NCI-H1048 (cell line): ENCODE data around the gene ZNF511.

Experiments
- DNase-seq: peaks from one replicate; lab custom pipeline; 2025; lab: John Stamatoyannopoulos, UW

ZNF511 gene

DNA sequence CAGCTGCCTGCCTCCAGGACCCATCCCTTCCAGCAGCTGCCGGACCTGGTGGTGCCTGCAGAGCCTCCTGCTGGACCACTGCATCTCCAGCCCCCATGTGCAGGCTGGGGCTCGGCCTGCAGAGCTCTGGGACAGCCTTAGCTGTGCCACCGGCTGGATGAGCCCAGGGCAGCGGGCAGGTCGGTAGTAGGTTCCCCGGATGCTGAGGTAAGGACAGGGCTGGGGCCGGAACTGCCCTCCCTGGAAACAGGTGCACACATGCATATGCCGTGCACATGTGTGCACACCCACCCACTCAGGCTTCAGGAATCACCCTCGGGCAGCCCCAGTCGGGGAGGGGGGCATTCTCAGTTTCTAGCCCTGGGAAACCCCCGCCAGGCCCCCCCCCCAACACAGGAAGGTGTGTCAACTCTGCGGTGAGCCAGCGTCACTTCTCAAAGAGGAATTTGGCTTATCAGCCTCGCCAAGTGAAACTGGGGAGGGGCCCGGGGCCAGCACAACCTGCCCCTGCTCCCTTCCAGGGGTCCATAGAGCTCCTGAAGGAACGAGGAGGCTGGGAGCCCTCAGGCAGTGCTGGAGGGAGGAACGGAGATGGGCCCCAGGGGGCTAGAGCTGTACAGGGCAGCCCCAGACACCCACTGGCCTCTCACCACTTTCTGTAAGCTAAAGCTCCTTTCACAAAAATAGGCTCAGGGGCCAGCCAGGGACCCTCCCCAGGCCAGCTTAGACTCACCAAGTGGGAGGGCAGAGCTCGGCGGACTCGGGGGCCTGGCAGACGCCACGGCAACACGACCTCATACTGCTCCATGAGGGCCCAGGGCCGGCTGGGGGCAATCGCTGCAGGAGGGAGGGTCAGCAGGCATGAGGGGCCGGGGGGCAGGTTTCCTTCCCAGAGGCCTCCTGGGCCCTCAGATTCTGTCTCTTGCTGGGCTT is 33.7 kb upstream of the ZNF511 start:
- DNase-seq: no peak

DNA sequence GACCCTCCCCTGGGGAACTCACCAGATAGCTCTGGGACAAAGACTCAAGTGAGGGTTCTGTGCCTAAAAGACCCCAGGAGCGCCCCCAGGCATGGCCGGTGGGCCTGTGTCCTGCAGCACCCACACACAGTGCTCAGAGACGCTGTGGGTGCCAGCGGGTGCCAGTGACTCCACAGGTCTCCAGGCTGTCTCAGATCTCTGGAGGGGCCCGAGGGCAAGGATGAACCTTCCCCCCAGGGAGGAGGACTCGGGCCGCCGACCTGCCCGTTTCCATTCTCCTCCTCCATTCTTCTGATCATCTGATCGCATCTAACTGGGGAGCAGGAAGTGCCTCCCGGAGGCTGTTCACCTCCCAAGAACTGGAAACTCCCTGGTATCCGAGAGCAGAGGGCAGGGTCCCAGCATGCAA is 33.0 kb upstream of the ZNF511 start:
- DNase-seq: no peak

DNA sequence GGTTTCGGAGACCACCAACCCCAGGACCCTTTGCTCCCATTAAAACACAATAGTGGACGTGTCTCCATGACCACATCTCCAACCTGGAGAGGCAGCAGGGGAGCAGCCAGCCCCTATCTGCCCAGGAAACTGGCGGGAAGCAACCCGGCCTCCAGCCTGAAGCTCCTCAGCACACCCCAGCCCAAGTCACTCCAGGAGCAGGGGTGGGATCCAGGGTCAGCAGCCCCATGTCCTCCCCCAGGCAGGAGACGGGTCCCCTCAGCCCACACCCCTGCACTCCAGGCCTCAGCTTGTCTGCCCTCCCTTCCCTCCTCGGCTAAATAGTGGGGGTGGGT is 32.6 kb upstream of the ZNF511 start:
- DNase-seq: no peak

DNA sequence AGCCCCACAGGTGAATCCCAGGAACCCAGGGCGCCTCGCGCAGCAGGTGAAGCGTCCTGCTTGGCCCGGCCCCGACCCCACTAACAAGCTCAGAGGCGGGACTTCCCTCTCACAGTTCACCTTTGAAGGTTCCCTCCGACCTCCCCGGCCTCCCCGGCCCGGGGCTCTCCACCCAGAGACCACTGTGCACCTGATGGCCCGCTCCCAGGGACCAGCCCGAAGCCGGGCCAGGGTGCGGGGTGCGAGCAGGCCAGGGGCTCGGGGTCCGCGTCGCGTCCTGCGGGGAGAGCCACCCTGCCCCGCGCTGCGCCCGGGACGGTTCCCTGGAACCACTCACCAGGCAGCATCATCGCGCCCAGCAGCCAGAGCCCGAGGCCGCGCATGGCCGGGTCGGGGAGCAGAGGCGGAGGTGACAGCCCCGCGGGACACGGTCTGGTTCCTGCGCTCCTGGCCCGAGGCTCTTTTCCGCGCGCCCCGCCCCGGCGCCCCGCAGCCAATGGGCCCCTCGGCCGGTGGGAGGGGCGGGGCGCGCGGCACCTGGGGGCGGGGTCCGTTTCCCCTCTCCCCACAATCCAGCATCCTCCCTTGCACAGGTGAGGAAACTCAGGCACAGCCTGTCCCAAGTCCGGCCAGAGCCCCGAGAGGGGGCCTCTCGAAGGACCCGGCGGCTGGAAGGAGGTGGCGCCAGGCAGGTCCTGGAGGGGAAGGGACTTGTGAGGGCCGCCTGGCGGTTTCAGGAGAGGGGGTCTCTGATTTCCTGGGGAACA is 32.1 kb upstream of the ZNF511 start, which contains the start of gene ADAM8:
Gene ADAM8, minus strand, starts transcription at position 434 of the 767 bp plus-strand sequence. Its CDS starts 51 bp downstream, at position 383.
- no peak for DNase-seq

DNA sequence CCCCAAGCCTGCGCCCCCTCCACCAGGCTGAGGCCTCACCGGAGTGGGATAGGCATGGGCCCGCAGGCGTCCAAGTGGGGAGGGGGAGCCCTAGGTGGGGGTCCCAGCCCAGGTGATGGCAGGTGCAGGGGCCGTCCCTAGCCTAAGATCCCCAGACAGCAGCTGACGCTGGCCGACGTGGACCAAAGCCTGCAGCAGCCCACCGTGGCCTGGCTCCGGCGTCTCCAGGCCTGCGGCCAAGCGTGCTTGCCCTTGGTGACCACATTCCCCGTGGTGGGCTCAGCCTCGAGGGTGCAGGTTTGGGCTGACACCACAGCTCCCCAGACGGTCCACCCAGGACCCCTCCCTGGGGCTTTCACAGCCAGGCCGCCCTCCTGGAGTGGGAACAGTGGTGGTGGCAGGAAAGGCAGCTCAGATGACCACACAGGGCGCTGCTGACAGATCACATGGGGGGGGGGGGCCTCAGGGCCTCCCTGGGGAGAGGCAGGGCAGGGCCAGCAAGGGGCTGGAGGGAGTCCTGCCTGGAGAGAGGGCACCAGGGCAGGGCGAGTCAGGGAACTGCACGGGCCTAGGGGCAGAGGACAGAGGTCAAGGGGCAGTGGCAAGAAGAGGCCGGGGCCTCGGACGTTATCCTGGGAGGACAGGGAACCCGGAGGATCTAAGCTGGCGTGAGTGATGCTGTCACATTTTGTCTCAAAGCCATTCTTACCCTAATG is 31.3 kb upstream of the ZNF511 start:
- no peak for DNase-seq

DNA sequence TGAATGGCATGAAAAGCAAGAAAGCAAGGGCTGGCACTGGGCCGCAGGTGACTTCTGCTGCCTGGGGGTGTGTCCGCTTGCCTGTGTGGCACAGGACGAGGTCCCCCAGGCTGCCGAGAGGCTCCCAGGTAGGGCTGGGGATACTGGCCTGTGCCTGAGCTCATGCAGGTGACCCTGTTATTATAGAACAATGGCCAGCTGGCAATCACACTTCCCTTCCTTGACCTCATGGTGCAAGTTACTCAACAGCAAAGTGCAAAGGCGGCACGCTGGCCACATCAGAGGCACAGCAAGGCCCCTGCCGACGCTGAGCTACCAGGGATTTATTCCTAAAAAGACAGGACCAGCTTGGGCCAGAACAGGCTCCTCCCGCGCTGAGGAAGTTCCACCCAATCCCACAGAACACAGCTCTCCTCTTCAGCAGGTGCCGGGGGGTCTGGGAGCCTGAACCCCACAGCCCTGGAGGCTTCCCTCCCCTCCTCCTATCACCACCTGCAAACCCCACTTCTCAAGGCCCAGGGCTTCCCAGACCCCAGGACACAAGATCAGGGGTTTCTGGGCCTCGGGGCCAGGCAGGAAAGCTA is 30.6 kb upstream of the ZNF511 start:
- DNase-seq: no peak

DNA sequence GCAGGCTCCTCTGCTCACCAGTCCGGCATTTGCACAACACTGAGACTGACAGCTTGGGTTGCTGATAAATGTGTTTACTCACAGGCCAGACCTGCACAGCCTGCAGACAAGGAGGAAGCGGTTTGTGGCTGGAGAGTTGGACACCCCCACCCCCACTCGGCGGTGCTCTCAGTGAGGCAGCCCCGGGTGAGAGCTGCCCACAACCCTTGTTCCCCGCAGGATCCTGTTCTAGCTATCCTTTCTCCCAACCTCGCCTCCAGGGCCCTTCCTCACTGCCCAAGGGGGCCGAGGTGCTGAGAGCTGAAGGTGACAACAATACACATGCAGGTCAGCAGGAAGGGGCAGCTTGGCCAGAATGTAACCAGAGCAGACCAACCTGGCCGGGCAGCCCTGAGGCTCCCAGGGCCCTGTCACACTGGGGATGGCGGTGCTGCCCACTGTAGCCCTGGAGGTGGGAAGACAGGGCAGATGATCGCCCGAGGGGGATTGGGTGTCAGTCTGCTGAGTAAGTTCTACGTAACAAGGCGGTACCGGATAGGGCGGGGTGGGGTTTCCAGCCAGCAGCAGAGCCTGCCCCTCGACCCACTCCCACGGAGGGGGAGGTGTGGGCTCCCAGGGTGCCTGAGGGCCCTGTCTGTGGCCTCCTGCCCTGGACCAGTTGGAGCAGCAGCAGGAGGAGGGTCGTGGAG is 30.0 kb upstream of the ZNF511 start:
- DNase-seq: no peak

DNA sequence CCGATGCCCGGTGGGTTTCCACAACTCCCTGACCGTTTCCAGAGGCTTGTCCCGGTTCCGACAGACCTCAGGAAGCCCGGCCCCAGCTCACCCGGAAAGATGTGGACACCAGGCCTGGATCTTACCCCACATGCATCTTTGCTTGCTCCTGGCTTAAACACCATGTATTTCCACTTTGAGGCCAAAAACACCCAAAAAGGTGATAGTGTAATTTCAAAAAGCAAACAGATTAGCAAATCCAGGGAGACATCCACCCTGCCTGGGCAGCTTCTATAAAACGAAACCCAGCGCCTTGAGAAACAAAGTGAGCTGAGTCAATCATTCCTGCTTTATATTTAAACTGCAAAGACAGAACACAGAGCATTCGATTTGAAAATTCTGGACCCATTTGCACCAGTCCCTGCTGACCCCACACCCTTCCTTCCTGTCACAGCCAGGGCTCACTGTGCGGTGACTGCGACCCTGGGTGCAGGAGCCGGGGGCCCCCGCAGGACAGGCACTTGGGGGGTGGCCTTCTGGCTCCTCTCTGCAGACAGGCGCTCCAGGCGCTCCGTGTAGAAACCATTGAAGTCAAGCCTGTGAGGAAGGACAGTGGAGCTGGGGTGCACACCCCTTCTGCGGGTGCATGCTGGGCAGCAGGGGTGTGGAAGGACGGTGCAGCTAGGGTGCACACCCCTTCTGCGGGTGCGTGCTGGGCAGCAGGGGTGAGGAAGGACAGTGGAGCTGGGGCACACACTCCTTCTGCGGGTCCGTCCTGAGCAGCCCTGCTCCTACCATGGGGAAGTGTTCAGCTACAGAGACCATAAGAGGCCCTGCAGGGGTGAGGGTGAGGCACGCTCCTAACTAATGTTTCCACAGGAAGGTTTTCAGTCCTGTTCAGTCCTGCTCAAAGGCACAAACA is 29.1 kb upstream of the ZNF511 start:
- DNase-seq: no peak

DNA sequence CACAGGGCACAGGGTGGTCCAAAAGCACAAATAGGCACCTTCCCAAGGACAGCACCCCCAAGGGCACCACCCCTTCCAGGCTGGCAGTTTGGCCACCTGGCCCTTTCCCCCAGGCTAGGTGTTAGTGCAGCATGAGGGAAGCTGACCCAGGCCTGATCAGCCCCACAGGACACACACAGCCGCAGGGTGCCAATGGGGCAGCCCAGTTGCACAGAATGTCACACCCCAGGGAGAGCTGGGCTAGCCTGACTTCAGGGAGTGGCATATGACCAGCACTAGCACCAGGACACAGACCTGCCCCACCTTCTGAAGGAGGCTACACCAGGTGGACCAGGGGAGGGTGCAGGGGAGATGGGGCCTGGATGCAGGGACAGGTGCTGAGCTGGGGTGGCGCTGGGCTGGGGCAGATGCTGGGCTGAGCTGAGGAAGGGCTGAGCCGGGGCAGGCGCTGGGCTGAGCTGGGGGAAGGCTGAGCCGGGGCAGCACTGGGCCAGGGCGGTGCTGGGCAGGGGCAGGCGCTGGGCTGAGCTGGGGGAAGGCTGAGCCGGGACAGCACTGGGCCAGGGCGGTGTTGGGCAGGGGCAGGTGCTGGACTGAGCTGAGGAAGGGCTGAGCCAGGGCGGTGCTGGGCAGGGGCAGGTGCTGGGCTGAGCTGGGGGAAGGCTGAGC is 28.2 kb upstream of the ZNF511 start:
- no peak for DNase-seq

DNA sequence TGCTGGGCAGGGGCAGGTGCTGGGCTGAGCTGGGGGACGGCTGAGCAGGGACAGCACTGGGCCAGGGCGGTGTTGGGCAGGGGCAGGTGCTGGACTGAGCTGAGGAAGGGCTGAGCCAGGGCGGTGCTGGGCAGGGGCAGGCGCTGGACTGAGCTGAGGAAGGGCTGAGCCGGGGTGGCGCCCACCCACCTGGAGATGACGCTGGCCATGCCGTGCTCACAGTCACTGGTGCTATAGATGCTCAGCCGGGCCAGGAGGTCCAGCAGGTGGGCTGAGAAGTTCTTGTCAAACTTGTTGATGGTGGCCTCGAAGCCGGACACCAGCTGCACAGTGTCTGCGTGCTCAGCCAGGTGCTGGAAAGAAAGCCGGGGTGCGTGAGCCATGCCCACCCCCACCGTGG is 27.6 kb upstream of the ZNF511 start:
- no peak for DNase-seq

DNA sequence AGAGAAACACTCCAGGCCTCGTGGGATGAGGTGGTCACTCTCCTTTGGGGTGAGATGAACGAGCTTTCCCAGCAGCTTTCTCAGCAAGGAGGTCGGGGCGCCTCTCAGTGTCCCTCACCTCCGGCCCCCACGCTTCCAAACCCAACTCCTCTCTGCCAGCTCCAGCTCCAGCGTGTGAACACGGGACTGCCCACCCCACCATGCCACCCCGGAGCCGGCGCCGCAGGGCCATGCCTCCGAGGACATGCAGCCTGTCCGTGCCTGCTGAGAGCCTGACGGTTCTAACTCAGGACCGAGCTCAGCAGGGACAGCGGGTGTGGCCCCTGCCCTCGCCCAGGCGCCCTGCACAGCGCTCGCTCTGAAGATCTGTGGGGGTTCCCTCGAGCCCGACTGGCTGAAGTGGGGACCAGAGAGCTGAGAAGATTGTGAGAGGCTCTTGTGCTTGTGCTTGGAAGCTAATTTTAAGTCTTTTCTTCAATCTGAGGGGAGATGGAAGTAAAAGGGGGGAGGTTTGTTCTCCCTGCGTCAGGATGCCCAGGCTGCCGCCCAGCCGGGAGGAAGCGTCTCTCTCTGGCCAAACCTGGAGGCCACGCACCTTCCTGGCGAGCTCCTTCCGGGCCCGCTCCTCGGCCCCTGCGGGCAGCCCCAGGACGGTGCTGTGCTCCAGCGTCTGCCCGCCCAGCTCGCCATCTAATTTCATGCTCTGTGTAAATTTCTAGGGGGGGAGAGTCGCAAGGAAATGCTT is 26.9 kb upstream of the ZNF511 start:
- DNase-seq: no peak

DNA sequence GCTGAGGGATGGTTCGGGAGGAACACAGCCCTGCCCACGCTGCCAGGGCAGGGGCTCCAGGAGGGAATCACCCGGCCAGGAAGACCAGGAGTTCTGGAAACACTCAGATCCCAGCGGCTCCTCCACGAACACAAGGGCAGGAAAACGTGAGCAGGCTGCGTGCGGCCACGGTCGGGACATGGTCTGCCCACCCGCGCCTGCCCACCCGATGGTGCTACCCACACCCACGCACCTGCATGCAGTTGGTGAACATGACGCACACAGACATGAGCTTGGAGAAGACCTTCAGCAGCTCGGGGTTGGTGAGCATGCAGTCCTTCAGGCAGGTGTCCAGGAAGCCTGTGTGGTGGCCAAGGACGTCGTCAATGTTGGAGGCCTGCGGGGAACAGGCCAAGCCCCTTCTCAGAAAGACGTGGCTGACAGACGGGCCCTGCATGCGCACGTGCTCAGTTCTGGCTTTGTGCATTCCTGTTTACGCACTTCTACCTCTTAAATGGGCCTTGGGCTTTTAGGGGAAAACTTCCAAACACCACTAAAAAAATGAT is 25.8 kb upstream of the ZNF511 start:
- no peak for DNase-seq

DNA sequence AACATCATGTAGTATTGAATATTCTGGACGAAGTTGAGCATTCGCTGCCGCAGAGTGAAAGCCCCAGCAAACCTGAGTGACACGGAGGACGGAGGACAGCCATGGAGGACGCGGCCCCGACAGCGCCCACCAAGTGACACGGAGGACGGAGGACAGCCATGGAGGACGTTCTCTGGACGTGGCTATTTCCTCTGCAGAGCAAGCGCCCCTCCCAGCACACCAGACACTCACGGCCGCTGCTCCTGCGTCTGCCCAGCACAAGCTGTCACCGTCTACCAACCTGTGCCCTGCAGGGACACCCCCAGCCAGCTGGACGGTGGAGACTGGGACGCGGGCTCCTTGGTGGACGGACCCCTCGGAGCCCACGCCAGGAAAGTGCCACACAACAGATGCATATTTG is 24.8 kb upstream of the ZNF511 start:
- DNase-seq: no peak

DNA sequence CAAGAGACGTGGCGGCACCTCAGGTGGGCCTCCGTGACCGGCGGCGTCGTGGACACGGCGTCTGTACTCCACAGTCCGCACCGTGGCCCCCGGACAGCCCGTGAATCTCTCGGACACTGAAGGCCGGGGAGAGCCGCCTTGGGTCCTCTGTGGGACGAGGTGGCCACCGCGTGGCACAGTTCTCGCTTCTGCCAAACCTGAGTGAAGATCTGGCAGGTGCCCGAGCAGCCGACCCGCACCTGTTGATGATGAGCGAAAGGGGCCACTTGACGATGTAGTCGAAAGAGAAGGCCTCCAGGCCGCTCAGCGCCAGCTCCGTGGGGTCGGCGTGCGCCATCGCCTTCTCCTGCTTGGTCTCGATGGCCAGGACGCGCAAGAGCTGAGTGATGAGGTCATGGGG is 23.5 kb upstream of the ZNF511 start:
- DNase-seq: no peak

DNA sequence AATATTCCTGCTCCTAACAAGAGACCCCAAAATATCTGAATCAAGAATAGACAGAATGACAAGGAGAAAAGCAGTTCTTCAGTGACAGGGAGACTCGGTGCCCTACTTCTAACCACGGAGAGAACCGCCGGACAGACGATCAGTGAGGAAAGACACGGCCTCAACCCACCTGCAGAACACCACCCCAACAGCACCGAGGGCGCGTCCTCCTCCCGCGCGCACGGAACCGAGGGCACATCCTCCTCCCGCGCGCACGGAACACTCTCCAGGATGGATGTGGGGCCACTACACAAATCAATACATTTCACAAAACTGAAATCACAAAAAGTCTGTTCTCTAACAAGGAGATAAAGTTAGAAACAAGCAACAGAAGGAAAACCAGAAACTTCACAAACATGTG is 22.3 kb upstream of the ZNF511 start:
- DNase-seq: no peak

DNA sequence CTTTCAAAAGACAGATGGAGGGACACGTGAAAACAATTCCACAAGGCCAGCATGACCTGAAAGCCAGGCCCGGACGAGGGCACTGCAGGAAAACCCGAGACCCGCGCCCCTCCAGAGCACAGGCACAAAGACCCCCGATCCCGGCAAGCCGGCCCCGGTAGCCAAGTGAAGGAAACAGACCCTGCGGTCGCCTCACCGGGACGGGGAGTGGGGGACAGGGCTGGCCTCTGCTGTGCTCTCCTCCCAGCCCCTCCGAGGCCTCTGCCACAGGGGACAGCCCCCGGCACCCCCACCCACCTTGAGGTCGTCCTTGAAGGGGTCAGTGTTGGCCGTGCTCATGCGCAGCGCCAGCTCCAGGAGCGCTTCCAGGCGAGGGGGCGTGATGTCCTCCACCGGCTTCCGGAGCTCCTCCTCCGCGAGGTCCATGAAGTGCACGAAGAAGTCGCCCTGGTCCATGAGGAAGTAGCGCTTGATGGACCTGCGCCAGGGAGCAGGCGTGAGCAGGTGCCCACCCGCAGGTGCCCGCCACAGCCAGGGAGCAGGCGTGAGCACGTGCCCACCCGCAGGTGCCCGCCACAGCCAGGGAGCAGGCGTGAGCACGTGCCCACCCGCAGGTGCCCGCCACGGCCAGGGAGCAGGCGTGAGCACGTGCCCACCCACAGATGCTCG is 20.7 kb upstream of the ZNF511 start:
- DNase-seq: no peak

DNA sequence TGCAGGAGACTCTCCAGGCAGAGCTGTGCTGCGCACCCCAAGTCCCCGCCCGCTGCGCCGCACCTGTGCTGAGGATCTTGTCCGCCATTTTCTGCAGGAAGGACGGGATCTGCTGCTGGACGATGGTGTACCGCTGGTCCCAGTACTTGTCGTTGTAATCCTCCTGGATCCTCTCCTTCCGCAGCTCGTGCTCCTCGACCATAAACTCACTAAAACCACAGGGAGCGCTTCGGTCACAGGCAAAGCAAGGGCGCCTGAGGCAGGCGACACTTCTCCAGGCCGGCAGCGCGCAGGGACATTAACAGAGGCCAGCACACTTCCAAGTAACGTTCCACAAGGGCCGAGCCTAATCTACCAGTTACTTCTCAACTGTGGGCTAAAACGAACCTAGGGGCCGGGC is 19.0 kb upstream of the ZNF511 start:
- no peak for DNase-seq
